Right ventricle myocardium superior (tissue), 1 donor: ENCODE measurements around the gene CSMD2. TPM values are rescaled to one million over a fixed set of nuclear protein-coding genes. Genes with fewer than 3 reads are reported as not detected.
A peak's percentile ranks its signal among the peaks of the same experiment; 100 is the strongest.

Experiments
- ATAC-seq: fragments of 200-7000 bp; cut with Tn5 transposase; one replicate; pipeline ENCODE4 v1.9.1; 2020; ENCODE audit warnings: mild to moderate bottlenecking; ENCODE audit not compliant: poor library complexity
- DNase-seq: peaks from one replicate; pipeline ENCODE4 v3.0.0-alpha.2; 2020
- intact Hi-C: fragments of 100-400 bp; cut with DNase I; formaldehyde crosslinking; loops from one replicate; pipeline ENCODE4 v1.11.2; 2022
- total RNA-seq: library from RNA; stranded (reverse); fragmentation: NEBNext Ultra II Directional; extraction: Animal tissue kit (Norgen Biotek cat#: 25700); gene quantifications from one replicate; pipeline ENCODE4 v1.2.1, GENCODE V29; 2021
- donor health status: DM: no; HTN: yes; CAD: no; lungs with severe emphysema.

CSMD2 gene
- total RNA-seq, 1 donor from 2014 or later, result 0.40 TPM

DNA sequence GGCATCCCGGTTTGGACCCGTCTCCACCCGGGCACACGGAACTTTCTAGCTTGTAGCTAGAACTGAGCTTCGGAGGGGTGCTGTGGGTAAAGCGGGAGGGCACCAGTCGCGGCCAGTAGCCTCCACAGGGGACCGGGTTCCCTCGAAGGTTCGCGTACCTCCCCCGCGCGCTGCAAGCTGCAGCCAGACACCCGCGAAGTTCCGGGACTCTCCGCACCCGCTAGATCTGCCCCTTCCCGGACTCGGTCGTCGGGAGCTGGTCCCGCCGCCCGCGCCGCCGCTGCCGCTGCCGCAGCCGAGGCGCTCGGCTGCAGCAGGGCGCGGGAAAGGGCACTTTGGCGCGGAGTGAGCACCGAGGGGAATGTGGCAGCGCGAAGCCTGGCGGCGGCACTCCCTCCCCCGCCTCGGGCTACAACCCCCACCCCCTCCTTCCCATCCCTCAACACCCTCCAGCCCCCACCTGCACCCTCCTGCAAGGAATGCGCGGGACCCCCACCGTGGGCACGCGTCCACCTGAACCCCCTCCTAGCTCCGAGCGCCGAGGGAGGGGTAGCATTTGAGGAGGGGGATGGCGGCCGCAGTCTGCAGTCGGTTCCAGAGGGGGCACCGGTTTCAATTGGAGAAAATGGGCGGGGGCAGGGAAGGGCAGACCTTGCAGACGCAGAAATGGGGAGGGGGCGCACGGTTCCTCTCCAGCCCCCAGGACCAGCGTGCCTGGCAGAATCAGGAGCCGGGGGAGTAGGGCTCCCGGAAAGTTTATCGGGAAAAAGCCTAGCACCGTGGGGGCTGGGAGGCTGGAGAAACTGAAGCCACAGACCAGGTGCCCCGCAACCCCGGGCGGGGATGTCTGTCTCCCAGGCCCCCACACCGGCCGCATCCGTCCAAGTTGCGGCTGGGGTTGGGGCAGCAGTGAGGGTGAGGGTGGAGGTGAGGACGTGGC is 968 bp downstream of the CSMD2 start:
- DNase-seq (no peak), ATAC-seq (peak; percentile 19)
- intact Hi-C loops, result no loop called here

DNA sequence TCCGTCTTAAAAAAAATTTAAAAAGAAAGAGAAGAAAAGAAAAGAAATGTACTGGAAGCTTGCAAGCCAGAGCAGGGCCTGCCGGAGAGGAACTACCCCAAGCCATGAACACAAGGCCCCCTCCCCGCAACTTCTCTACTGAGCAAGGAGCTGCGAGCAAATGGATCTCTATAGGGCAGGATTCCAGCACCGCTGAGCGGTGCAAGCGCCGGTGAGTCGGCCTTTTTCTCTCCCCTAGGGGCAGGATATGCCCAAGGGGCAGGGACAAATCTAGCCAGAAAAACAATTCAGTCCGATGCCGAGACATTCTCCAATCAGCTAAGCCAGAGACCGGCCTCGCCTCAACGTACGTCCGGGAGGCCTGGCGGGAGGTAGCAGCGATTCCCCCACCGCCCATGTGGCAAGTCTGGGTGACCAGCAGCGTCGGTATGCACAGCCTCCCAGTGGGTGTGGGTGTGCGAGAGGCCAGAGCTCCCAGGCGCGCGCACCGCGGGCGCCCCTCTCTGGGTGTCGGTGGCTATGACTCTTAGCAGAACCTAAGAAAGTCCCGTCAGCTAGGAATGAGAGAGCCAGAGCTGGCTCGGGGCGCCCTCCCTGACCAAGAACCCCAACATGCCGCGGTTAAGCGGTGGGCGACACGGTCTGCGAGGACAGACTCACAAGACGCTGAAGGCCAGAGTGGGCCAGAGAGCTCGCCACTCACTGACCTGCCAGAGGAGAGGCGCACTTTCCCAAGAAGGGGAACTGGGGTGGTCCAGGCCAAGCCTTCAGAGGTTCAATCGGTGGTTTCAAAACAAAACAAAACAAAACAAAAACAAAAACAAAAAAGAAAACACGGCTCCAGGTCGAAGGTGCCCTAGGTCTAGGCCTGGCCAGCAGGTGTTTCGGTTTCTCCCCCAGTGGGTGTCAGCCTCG is 1.9 kb downstream of the CSMD2 start:
- DNase-seq (peak; percentile 75), ATAC-seq (peak; percentile 92)
- intact Hi-C loops, result no loop called here

DNA sequence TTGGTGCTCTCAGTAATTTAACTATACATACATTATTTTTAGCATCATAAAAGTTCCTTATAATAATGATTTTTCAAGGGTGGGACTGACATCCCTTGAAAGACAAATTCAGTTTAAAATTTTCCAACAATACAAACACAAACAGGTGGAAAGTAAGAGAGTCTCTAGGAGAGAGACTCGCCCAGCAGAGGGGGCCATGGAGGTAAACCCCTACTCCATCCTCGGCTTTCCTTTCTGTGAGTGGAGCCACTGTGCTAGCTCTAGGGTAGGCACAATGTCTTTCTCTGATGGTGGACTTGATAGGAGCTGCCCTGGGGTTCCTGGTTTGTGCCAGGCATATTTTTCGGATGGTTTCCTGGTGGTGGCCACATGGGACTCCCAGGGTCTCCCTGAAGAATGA is 8.3 kb downstream of the CSMD2 start:
- DNase-seq (no peak), ATAC-seq (no peak)
- intact Hi-C loops, result no loop called here

DNA sequence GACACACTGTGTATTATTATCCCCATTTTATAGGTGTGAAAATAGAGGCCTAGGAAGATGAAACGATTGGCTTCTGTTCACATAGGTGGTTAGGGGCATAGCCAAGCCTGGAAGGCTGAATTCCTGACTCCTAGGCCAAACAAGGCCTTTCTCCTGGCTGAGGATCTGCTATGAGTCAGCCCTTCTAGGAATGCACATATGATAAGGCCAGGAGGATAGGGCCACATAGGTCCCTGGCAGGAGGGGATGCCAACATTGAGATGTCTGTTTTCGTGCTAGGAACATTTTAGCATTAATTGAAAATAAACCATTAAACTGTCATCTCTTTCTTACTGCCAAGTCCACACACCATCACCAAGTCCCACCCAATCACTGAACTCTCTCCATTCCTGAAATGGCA is 9.2 kb downstream of the CSMD2 start:
- DNase-seq, result no peak
- intact Hi-C loops, result no loop called here
- ATAC-seq, result no peak

DNA sequence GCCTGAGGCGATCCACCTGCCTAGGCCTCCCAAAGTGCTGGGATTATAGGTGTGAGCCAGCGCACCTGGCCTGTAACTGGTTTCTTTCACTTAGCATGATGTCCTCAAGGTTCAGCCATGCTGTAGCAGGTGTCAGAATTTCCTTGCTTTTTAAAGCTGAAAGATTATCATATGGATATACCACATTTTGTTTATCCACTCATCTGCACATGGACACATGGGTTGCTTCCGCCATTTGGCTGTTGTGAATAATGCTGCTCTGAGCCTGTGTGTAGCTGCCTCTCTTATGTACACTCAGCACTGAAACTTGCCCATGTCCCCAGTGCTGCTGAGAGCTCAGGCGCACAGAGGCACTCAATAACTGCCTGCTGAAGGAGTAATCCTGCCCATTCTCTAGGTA is 11.8 kb downstream of the CSMD2 start:
- DNase-seq (no peak), ATAC-seq (no peak)
- intact Hi-C loops, result no loop called here

DNA sequence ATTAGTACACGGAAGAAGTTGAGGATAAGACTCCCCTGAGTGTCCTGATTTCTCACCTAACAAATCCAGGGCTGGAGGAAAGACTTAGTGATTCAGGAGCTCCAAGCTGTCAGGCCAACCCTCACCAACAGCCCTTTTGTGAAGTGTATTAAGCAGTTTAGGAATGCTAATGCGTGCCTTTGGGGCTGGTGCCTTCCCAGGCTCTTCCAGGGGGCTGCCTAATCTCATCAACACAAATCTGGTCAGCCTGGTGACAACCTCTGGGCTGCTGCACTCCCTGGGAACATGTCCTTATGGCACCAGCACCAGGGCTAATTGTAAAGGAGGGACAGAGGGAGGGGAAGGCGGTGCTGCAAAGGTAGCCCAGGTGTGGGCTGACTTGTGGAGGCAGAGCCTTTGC is 15.5 kb downstream of the CSMD2 start:
- DNase-seq (no peak), ATAC-seq (no peak)
- intact Hi-C loops, result no loop called here

DNA sequence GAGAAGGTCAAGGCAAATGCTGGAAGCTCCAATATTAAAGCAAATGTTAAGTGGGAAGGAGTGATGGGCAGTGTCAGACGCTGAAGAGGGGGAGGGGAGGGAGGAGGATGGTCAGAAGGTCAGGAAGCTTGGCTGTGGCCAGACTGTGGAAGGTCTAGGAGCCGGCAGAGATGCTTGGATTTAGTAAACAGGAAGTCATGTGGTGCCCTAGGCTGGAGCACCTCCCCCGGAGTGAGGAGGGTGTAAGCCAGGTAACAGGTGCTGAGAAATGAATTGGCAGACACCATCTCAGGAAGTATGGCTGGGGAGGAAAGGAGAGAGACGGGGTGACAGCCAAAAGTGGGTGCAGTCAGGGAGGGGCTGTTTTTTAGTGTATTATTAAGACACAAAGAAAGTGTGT is 17.7 kb downstream of the CSMD2 start:
- intact Hi-C loops, result no loop called here
- ATAC-seq, result no peak
- no peak for DNase-seq

DNA sequence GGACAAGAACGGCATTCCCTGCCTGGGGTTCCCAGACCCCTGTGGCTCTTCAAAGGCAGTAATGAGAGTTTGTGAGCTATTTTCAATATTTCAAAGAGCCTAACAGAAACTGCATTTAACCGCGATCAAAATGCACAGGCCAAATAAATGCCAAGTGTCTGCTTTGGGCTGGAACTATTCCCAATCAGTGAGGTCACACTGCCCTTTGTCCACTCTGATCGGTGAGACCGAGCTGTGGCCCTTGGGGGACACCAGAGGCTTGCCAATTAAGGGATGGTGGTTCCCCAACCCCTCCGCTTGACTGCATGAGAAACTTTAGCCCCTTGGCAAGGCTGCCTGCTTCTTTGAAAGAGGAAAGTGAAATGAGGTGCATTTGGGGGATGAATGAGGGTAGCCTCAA is 20.3 kb downstream of the CSMD2 start:
- ATAC-seq (no peak), DNase-seq (no peak)
- intact Hi-C loops, result no loop called here

DNA sequence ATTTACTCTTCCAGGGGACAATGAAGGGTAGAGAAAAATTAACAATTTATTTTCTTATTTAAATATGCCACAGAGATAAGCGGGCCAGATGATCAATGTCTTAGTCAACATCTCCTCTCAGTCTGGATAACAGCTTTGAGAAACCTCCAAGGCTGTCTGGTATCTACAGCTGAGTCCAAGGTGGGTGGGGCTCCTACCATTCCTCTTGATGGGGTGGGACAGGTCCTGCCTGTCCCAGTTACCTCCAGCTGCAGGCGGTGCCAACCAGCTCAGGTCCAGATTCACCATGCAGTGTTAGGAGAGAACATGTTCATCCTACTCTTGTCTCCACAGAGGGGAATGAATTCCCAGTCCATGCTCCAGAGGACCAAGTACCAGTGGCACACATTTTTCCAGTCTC is 21.1 kb downstream of the CSMD2 start:
- ATAC-seq (no peak), DNase-seq (no peak)
- intact Hi-C loops, result no loop called here

DNA sequence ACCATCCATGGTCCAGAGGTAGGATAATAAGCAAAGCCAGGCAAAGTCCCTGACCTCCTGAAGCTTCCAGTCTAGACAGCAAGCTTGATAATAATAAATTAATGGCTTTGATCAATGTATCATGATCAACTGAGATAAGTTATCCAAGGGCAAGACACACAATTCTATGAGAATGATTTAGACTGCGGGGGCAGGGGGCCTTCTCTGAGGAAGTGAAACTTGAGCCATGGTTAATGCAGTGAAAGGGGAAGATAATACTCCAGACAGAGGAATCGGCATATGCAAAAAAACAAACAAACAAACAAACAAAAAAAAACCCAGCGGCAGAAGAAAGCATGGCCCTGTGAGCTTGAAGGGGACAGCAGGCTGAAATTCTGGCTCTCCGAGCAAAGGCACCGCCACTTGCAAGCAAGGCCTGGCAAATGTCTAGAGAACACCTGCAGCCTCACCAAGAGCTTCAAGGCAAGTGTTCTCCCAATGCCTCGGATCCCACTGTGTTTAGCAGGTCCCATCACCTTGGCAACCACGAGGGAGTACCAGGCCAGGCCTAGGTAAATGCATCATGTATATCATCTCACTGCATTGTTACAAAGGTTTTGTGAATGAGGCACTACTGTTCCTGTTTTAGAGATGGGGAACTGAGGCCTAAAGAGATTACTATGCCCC is 24.9 kb downstream of the CSMD2 start:
- ATAC-seq, result no peak
- intact Hi-C loops, result no loop called here
- no peak for DNase-seq

DNA sequence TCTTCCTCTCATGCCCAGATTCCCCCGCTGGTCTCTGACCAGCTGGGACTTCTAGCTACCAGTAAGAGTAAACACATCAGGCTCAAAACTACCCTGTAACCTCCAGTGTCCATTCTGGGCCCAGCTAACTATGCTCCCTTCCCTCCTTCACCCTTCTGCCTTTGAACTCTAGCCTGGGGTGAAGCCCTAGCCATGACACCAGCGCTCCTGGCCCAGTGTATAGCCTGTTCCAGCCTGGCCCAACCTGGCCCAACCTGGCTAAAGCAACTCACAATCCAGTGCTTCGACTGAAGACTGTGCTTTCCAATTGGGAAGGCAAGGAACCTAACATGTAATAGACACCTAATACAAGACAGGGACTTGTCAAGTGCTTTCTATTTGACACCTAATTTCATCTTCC is 27.6 kb downstream of the CSMD2 start:
- no peak for ATAC-seq
- intact Hi-C loops, result no loop called here
- no peak for DNase-seq

DNA sequence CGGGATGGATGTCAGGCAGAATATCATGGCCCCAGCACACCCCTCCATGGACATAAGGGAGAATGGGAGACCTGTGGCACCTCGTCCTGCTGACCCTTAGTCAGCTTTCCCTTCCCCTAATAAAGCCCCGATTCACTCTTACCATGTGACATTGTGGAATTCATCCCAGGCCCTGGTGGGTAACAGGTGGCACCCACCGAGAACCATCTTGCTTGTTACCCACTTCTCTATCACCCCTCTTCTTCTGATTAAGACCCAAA is 32.9 kb downstream of the CSMD2 start:
- ATAC-seq (no peak), DNase-seq (no peak)
- intact Hi-C loops, result no loop called here

DNA sequence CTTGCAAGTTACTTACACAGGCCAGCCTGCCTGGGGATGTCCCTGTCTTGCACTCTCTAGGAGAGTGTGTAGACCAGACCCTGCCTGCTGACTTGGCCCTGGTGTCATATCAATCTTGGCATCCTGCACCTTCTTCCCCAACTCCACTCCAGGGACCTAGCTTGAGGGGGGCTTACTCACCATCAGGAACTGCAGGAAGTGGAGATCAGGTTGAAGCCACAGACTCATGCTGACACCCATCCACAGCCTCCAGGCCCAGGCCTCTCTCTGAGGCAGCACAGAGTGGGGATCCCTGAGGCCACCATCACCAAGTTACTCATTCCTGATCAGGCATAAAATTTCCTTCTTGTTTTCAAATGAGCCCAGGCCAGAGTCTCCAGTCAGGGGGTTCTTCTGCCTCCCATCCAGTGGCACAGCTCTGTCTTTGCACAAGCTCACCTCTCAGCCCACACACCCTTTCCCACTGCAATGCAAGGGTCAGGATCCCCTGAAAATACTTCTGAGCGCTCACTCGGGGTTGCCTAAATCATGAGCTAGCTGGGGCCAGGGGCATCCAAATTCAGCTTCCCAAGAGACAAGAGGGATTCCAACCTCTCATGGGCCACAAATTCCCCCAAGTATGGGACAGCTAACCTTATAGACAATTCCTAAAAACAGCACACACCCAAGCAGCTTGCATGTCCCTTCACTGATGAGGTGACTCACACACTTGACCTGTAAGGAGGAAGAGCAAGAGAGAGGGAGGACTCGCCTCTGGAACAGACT is 33.5 kb downstream of the CSMD2 start:
- no peak for ATAC-seq
- DNase-seq, result no peak
- intact Hi-C loops, result no loop called here

DNA sequence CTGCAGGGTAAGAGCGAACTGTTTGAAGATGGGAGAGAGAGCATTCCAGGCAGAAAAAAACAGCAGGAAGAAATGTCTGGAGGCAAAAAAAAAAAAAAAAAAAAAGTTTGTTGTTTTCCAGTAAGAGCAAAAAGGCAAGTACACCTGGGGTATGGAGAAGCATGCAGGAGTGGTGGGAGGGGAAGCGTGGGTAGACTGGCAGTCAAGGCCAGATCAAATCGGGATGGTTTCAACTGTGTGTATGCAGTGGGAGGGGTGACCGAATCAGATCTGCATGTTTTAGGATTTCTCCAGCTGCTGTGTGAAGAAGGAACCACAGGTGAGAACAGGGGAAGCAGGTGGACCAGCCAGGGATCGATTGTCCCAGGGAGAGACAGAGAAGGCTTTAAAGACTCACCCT is 34.7 kb downstream of the CSMD2 start:
- ATAC-seq, result no peak
- no peak for DNase-seq
- intact Hi-C loops, result no loop called here

DNA sequence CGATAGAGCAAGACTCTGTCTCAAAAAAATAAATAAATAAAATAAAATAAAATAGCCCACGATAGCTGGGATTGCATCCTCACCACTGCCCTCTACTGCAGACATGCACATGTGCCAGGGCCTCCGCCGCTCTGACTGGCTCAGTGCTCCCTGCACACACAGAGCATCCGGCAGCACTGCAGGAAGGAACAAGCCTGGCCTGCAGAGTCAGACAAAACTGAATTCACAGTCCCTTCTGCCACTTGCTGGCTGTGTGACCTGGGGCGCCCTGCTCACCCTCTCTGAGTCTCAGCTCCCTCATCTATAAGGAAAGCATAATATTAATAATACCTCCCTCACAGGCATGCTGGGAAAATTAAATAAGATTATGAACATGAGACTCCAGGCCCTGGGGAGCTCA is 35.4 kb downstream of the CSMD2 start:
- ATAC-seq (no peak), DNase-seq (no peak)
- intact Hi-C loops, result no loop called here

DNA sequence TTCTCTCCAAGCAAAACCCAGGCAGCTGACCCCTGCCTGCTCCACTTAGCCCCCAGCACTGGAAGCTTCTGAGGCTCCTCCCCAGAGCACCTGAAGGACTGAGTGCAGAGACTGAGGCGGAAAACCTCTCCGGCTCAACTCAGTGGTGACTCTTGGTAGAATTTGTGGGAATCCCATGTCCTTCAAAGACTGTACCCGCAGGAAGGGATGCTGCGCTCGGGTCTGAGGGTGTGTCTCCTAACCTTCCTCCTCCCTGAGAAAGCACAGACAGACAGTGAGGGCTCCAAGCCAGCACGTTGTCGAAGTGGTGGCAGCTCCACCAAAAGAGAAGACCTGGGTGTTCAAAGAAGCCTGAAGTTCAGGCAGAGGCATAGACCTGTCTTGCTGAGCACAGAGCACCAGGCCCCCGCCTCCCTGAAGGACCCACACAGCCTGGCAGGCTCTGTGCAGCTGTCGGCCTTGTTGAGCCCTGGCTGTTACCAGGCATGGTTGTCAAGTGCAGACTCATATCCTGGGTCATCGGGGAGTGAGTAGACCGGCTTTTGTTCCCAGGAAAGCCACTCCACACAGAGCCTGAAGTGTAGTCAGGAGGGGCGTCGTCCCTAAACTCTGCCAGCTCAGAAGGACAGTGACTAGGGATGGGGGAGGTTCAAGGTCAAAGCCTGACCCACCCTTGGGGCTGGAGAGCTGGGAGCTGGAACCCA is 36.7 kb downstream of the CSMD2 start:
- intact Hi-C loops, result no loop called here
- DNase-seq, result no peak
- no peak for ATAC-seq

DNA sequence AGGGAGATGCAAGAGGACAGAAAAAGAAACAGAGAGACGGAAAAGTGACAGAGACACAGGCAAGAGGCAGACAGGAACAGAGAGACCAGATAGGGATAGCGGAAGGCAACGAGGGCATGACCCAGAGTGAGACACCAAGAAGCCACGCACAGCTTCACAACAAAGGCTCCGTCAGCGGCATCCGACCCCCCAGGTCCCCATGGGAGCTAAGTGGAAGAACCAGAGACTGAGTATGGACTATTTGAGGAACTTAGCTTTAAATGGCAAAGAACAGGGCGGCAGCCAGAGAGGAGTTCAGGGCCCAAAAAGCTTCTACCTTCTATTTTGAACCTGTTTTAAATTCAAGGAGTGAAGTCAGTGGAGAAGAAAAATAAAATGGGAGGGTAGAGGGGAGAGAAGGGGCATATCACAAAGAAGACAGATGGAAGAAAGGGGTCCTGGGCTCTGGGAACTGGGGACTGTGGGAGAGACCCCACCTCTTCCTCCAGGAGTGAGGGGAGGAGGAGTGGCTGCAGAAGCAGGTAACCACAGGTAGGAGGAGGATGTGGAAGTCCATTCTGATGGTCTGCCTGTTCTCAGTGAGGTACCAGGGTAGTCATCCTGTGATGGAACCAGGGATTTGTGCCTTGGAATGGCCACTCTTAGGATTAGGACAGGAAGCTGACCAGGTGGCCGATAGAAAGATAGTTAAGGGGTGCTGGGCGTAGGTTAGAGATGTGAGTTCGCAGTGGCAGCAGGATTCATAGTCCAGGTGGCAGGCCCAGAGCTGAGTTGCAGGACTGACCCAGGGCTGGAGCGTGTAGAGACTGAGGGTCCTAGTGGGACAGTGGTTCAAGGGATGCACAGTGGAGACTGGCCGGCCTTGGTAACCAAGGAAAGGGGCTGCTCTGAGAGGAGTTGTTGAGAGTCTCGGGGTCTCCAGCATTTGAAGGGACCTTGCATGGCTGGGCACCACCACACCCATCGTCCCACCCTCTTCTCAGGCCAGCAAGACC is 37.7 kb downstream of the CSMD2 start:
- ATAC-seq, result no peak
- intact Hi-C loops, result no loop called here
- no peak for DNase-seq
